Thyroid gland (tissue), 4 donors: ENCODE results near the gene SCN3B. TPM values are rescaled to one million over a fixed set of nuclear protein-coding genes. Genes with fewer than 3 reads are reported as not detected.

Experiments used
- DNase-seq, 2 donors: peaks; one replicate each; pipeline ENCODE4 v3.0.0-alpha.2; 2019
- H3K27ac ChIP-seq, 3 donors: fragments of 200-600 bp; sonication (generic); 1 replicate in 2 of 3; 2 replicates in 1 of 3; pipeline ENCODE4 v1.5.1; 2016 to 2019; ENCODE audit warnings: mild to moderate bottlenecking in 1 of 3, moderate library complexity in 1 of 3
- H3K27me3 ChIP-seq: fragments of 200-600 bp; sonication (generic); one replicate; pipeline ENCODE4 v1.5.1; 2019
- H3K36me3 ChIP-seq, 2 donors: fragments of 200-600 bp; sonication (generic); one replicate each; pipeline ENCODE4 v1.5.1; 2016 to 2019
- H3K4me1 ChIP-seq, 2 donors: fragments of 200-600 bp; sonication (generic); one replicate each; pipeline ENCODE4 v1.5.1; 2017 to 2019
- H3K4me3 ChIP-seq, 3 donors: fragments of 200-600 bp; sonication (generic); replicated peaks in 1 of 3; 1 replicate in 2 of 3; 2 replicates in 1 of 3; pipeline ENCODE4 v1.5.1; 2016; ENCODE audit warnings: mild to moderate bottlenecking in 1 of 3
- H3K9me3 ChIP-seq: fragments of 200-600 bp; sonication (generic); one replicate; pipeline ENCODE4 v1.5.1; 2017
- POLR2A ChIP-seq, 2 donors: fragments of 450-650 bp; IDR thresholded peaks; one replicate each; pipeline ENCODE4 v1.6.1; 2017; ENCODE audit warnings: antibody characterized with exemption in 2 of 2, mild to moderate bottlenecking in 2 of 2, moderate library complexity in 1 of 2
- WGBS, 2 donors: methylation state at CpG; one replicate each; pipeline ENCODE4 v1.1.5; 2017; 5-methylcytosine and 5-hydroxymethylcytosine counted together
- intact Hi-C: fragments of 100-400 bp; cut with DNase I; formaldehyde crosslinking; loops from one replicate; pipeline ENCODE4 v1.15.1; 2023
- total RNA-seq, 4 donors: library from RNA; depleted of rRNA; stranded (reverse); fragments of >200 nt; gene quantifications; one replicate each; pipeline ENCODE4 v1.2.3, GENCODE V29; 2016
- TF ChIP-seq, protein P1 (sequence below), 6 experiments: fragments of 200-600 bp in 3 of 6; fragments of 450-650 bp in 3 of 6; sonication (generic) in 3 of 6; IDR thresholded peaks; one replicate each; pipeline ENCODE4 v1.5.1; 2016 to 2019; ENCODE audit warnings: antibody characterized with exemption in 6 of 6, mild to moderate bottlenecking in 2 of 6, inconsistent platforms in 1 of 6, moderate library complexity in 1 of 6

SCN3B gene
- total RNA-seq, 4 donors from 2014 or later, result 6.6 to 15.3 (median 9.6) TPM

DNA sequence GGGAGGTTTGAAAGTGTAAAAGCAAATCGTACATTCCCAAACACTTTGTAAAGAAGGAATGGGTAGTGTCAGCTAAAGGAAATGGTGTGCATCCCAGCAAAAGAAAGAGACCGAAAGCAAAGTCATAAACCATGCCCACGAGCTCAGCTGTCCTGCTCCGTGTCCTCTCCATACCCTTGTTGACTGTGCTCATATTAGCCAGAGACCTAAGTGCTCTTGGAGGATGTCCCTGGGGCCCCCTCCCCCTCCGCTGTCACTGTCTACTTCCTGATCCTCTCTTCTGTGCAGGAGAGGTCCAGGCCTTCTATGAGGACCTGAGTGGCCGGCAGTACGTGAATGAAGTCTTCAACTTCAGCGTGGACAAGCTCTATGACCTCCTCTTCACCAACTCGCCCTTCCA is 46.1 kb downstream of the SCN3B start:
- DNase-seq, result no peak
- Histone ChIP-seq H3K36me3 (peaks cover 4 to 6% of the 10 kb centered on the region in 2 donors), H3K27ac (no peak overlapping the region), H3K4me1 (no peaks in the 10 kb centered on the region), H3K4me3 (no peak overlapping the region), H3K9me3 (no peaks in the 10 kb centered on the region), H3K27me3 (no peaks in the 10 kb centered on the region)
- intact Hi-C loops, result no loop called here
- TF ChIP-seq POLR2A (IDR thresholded peaks at IDR 0.05), result no peak
- TF ChIP-seq, protein P1, sequence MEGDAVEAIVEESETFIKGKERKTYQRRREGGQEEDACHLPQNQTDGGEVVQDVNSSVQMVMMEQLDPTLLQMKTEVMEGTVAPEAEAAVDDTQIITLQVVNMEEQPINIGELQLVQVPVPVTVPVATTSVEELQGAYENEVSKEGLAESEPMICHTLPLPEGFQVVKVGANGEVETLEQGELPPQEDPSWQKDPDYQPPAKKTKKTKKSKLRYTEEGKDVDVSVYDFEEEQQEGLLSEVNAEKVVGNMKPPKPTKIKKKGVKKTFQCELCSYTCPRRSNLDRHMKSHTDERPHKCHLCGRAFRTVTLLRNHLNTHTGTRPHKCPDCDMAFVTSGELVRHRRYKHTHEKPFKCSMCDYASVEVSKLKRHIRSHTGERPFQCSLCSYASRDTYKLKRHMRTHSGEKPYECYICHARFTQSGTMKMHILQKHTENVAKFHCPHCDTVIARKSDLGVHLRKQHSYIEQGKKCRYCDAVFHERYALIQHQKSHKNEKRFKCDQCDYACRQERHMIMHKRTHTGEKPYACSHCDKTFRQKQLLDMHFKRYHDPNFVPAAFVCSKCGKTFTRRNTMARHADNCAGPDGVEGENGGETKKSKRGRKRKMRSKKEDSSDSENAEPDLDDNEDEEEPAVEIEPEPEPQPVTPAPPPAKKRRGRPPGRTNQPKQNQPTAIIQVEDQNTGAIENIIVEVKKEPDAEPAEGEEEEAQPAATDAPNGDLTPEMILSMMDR (IDR thresholded peaks at IDR 0.05), result no peak
- 89 to 91% methylated on average over 9 of the region's 9 CpGs for WGBS, 2 donors

DNA sequence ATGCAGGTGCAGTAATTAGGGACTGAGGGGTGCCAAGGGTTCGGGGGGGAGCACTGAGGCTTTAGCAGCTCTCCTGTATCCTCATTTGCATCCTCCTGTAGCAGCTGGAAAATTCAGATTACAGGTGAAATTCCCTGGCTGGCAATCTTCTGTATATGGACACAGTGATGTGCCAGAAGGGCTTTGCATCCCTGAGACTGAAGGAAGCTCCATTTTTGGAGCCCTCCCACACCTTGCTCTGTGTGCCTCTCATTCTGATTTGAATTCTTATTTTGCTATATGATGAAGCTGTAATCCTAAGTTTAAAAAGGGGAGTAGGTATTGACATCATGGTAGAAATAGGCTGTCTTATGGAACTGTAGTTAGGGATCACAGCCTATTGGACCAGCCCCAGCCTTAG is 46.6 kb downstream of the SCN3B start:
- TF ChIP-seq, protein P1 (IDR thresholded peaks at IDR 0.05), result no peak
- no peaks in the 10 kb centered on the region for H3K27me3 ChIP-seq
- H3K27ac ChIP-seq, result no peak overlapping the region
- intact Hi-C loops, result no loop called here
- 82% methylated on average over 1 of the region's 1 CpG; no CpG with 5 or more reads in 1 of the 2 donors for WGBS, 2 donors
- H3K36me3 ChIP-seq, result peaks cover 3 to 10% of the 10 kb centered on the region in 2 donors
- no peaks in the 10 kb centered on the region for H3K9me3 ChIP-seq
- no peak for DNase-seq
- no peaks in the 10 kb centered on the region for H3K4me1 ChIP-seq
- no peak overlapping the region for H3K4me3 ChIP-seq

DNA sequence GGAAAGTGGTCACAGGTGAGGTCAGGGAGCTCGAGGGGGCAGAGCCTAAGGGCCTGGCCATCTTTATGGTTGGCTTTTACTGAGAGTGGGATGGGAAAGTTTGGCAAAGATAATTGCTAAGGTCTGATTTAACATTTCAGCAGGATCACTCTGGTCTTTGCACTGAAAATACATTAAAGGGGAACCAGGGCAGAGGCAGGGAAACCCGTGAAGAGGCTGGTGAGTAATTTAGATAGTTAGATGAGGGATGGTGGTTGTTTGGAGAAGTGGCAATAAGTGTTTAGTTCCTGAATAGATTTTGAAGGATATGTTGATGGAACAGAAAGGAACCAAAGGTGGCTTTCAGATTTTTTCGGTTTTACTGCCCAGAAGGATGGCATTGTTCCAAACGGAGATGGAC is 50.8 kb downstream of the SCN3B start:
- no peaks in the 10 kb centered on the region for H3K9me3 ChIP-seq
- H3K36me3 ChIP-seq, result peaks cover 3 to 22% of the 10 kb centered on the region in 2 donors
- intact Hi-C loops, result no loop called here
- no peaks in the 10 kb centered on the region for H3K27me3 ChIP-seq
- no peak overlapping the region for H3K27ac ChIP-seq
- TF ChIP-seq, protein P1 (IDR thresholded peaks at IDR 0.05), result no peak
- no peak for TF ChIP-seq POLR2A (IDR thresholded peaks at IDR 0.05)
- WGBS, 2 donors, result 88 to 89% methylated on average over 4 of the region's 4 CpGs
- DNase-seq, result no peak
- H3K4me1 ChIP-seq, result no peaks in the 10 kb centered on the region
- H3K4me3 ChIP-seq, result no peak overlapping the region

DNA sequence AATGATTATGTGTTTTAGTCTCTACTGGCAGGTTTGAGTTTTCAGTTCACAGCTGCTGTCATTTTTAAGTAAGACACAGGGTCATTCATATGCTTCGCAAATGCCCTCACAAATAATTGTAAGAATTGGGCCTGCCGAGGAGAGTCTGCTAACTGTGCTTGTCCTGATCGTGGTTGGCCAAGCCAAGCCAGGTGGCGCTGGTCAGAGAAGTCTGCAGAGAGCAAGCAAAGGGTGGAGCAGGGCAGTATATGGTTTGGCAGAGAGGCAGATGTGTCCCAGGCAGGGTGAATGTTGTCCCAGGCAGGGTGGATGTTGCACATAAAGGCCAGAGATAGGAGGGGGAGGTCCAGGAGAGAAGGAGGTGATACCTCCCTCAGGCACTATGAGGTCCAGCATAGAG is 52.7 kb downstream of the SCN3B start:
- Histone ChIP-seq H3K4me1 (no peaks in the 10 kb centered on the region), H3K27ac (no peak overlapping the region), H3K27me3 (no peaks in the 10 kb centered on the region), H3K36me3 (peaks cover 0 to 22% of the 10 kb centered on the region in 2 donors), H3K4me3 (no peak overlapping the region), H3K9me3 (no peaks in the 10 kb centered on the region)
- no peak for TF ChIP-seq POLR2A (IDR thresholded peaks at IDR 0.05)
- TF ChIP-seq, protein P1 (IDR thresholded peaks at IDR 0.05), result no peak
- intact Hi-C loops, result no loop called here
- no peak for DNase-seq
- WGBS, 2 donors, result 85 to 94% methylated on average over 4 of the region's 4 CpGs

DNA sequence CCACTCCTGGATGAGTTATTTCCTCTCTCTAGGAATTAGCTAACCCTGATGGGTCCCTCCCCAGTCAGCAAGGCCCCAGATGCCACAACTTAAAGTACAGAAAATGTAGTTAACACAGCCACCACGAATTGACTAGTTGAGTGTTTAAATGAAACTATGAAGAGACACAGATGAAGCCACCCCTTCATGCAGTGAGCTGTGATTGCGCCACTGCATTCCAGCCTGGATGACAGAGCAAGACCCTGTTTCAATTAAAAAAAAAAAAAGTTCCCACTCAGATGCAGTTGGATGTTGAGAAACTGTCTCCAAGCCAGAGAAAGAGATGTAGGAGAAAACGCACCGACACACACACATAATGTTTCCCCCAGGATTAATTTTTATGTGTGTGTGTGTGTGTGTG is 53.3 kb downstream of the SCN3B start:
- TF ChIP-seq, protein P1 (IDR thresholded peaks at IDR 0.05), result no peak
- TF ChIP-seq POLR2A (IDR thresholded peaks at IDR 0.05), result no peak
- DNase-seq, result no peak
- Histone ChIP-seq H3K27ac (no peak overlapping the region), H3K4me1 (no peaks in the 10 kb centered on the region), H3K4me3 (no peak overlapping the region), H3K9me3 (no peaks in the 10 kb centered on the region), H3K36me3 (peaks cover 0 to 22% of the 10 kb centered on the region in 2 donors), H3K27me3 (no peaks in the 10 kb centered on the region)
- intact Hi-C loops, result no loop called here
- WGBS, 2 donors, result 81 to 85% methylated on average over 4 of the region's 4 CpGs
